GM20431 (cell line): ENCODE measurements around the gene TTR.

Experiments
- in situ Hi-C: fragments of 300-500 bp; cut with MseI, MboI; formaldehyde crosslinking; loops from one replicate; pipeline ENCODE4 v1.15.0; 2020; ENCODE audit warnings: low sequenced_read_pairs; ENCODE audit not compliant: unreplicated experiment

TTR gene

DNA sequence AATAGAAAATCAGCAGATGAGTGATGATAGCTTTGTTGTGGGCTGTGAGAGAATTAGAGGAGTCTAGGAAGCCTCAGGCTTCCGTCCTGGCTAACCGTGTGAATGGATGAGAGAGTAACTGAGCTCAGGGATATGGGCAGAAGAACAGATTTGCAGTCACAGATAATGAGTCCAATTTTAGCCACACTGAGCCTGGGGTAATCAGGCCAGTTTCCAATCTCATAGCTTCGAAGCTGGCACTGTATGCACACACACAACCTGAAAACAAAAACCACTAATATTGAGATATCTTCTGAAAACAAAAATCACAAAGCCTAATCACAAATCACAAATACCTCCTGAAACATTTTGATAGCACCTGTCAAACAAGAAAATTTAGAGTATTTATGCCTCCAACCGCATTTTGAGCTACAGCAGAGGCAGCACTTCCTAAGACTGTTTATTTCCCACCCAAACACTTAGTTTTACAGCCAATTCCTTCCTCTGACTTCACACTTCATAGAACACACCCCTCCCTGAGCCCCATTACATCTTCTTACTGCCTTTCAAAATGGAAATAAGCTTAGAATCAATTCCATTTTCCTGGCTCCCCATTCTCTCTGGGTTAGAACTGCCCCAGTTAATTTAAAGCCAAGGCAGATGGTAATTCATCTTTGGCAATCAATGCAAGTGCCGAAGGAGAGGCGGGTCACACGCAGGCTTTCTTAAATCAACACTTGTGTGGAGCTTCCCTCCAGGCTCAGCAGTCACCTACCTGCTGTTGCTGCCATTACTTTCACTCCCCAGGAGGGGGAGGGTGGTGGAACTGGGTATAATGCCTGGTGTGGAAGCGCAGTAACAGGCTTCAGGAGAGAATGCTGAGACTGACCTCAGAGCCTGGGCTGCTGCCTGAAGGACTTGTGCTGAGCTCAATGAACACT lies 18.9 kb downstream of the TTR start:
- in situ Hi-C loops = no loop called here

- in situ Hi-C loops = no loop called here
Measured at GRCh38 chr18:31611511-31611910, 19.8 kb downstream of the TTR start.

GRCh38 chr18:31612124-31612523 lies 20.4 kb downstream of the TTR start:
- in situ Hi-C loops = no loop called here

DNA sequence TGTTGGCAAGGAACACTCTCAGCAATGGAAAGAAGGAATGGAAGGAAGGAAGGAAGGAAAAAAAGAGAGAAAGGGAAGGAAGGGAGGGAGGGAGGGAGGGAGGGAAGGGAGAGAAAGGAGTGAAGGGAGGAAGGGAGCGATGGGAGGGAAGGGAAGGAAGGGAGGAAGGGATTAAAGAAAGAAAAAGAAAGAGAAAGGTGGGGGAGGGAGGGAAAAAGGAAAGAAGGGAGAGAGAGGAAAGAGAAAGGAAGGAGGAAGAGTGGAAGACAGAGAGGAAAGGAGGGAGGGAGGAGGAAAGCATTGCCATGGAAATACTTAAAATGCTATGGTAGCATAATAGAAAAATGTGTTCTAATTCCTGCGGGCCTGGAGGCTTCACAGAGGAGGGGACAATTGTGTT lies 22.4 kb downstream of the TTR start:
- in situ Hi-C loops = no loop called here

GRCh38 chr18:31616586-31616985 lies 24.9 kb downstream of the TTR start:
- in situ Hi-C loops = no loop called here

DNA sequence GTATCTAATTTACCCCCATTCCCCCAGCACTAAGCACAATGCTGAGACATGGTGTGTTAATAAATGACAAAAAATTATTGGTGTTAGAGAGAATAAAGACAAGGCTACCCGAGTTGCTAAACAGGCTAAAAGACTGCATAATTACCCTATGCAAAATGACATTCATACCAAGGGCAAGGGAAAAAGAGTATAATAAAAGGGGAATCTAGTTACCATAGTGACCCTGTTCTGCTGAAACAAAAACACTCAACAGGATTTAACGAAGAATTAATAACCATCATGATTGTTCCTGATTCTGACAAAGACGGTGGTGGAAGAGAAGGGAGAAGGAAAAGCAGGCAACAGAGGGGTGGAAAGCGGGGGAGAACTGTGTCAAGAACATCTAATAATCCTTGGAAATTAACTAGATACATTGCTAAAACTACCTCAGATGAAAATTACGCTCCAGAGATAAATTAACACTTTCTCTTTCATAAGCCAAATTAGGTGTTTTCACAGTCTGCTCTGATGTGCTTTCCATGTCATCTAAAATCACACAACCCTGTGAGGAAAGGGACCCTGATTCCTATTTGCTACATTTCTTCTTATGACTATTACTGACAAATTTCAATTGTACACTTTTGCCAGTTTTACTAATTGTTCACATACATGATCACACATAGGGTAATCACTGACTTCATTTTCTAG lies 25.5 kb downstream of the TTR start:
- in situ Hi-C loops = no loop called here

DNA sequence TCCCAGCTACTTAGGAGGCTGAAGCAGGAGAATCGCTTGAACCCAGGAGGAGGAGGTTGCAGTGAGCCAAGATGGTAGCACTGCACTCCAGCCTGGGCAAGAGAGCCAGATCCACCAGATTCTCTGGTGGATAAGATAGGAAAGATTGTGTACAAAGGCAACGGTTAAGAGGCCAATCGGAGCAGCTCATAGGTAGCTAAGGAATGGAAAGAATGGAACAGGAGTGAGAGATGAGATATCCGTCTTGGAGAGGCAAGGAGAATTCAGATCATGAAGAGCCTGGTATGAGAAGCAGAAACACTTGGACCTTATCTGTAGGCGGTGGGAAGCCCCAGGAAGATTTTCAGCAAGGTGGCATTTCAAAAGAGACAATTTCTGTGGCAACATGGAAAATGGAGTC lies 27.1 kb downstream of the TTR start:
- in situ Hi-C loops = no loop called here

- in situ Hi-C loops = no loop called here
Measured at GRCh38 chr18:31619291-31619690, 27.6 kb downstream of the TTR start.

DNA sequence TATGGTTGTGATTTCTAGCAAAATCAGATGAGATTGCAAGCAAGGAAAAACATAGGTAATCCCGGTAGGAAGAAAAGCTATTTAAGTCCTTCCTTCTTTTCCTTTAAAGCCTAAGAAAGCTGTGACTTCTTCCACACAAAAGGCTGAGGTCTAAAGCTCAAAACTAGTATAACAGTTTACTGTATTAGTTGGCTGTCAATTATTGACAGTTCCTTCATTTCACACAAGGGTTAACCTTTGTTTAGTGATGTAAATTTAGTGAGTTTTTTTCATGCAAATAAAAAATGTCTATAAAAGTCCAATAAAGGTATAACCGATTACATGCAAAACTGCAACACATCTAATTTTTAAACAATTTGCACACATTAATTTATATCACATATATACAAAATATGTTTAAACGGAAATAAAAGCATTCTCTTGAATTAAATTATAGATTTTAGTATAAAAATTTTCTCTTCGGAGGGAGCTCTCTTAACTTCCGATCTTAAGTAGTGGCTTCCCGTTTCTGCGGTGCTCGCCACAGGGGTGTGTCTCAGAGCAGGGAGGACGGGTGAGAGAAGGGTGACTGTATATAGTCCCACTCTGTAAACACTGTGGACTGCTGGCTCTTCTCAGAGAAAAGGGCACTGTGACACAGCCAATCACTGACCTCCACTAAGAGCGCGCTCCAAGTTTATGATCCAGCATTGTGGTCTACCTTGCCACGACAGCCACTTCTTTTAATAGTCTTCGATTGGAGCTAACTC lies 33.4 kb downstream of the TTR start:
- in situ Hi-C loops = no loop called here

DNA sequence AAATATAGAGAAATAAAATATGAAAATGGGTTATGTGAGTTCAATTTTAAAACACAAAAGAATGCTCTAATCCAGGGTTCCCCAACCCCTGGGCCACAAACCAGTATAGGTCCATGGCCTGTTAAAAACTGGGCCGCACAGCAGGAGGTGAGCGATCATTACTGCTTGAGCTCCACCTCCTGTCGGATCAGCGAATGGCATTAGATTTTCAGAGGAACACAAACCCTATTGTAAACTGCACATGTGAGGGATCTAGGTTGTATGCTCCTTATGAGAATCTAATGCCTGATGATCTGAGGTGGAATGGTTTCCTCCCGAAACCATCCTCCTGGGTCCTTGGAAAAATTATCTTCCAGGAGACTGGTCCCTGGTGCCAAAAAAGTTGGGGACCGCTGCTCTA lies 34.7 kb downstream of the TTR start:
- in situ Hi-C loops = no loop called here

- in situ Hi-C loops = no loop called here
Measured at GRCh38 chr18:31630549-31630948, 38.9 kb downstream of the TTR start.

GRCh38 chr18:31631526-31631925 lies 39.8 kb downstream of the TTR start:
- in situ Hi-C loops = no loop called here

DNA sequence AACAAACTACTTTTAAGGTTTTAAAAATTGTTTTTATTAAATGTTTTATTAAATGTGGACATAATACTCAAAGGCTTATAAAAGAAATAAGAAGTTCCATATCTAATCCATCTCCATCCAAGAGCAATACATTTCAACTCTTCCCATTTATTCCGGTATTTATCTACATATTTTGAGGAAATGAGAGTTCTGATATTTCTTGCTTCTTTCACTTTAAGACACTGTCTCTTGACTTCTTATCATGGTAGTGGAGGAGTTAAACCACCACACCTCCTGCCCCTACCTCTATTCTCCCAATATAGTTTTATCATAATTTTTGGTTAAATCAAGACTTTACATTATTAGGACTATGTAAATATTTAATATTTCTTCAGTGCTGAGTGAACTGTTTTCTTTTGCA lies 40.7 kb downstream of the TTR start:
- in situ Hi-C loops = no loop called here

GRCh38 chr18:31633392-31634330 lies 42.0 kb downstream of the TTR start:
- in situ Hi-C loops = no loop called here

- in situ Hi-C loops = no loop called here
Measured at GRCh38 chr18:31634331-31634713, 42.6 kb downstream of the TTR start.

DNA sequence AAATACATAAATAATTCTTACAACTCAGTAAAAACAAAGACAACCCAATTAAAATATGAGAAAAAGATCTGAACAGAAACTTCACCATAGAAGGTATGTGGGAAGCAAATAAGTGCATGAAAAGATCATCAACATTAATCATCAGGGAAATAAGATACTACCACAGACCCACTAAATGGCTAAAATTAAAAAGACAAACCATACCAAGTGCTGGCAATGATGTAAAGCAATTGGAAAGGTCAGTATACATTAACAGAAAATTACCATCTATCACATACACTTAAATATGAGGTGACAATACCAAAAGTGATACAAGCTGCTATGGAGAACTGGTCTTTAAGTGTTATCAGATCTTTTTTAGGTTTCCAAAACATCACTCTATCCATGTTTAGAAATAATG lies 44.7 kb downstream of the TTR start:
- in situ Hi-C loops = no loop called here

DNA sequence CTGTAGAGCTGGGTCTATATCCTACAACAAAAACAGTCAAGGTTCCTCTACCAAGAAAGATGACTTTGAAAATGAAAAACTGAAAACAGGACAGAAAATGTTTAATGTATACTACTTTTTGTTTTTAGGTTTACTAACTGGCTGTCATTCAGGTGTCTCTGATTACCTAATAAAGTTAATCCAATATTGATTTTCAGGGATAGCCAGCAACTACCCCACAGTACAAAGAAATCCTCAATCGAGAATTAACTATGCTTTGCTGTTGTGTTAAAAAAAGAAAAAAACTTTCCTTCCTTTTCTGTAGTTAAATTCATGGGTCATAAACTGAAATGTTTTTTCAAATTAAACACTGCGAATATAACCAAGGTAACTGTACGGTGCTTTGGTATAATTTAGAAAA lies 45.8 kb downstream of the TTR start:
- in situ Hi-C loops = no loop called here

DNA sequence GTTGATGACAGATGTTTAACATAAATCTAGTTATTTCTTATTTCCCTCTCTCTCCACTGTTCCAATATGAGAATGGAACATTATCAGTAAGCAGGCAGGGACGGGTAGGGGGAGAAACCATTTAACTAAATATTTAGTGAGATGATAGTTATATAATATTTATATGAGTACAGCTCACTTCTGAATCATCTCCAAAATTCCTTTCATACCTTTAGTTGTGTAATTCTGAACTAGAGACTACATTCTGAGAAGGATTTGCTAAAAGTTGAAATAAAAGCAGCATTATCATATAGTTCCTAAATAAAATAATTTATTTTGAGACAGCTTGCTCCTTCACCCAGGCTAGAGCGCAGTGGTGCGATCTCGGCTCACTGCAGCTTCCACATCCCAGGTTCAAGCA lies 51.3 kb downstream of the TTR start:
- in situ Hi-C loops = no loop called here

- in situ Hi-C loops = no loop called here
Measured at GRCh38 chr18:31645411-31645810, 53.7 kb downstream of the TTR start.
